Brain microvascular endothelial cell (primary cell): ENCODE data around the gene MCC.

Experiments
- DNase-seq: peaks from one replicate; pipeline ENCODE4 v3.0.0-alpha.2; 2020
- H3K27ac ChIP-seq: fragments of 250-450 bp; sonication (Bioruptor Pico); 2 replicates; pipeline ENCODE4 v1.5.1; 2020; ENCODE audit warnings: mild to moderate bottlenecking, moderate library complexity
- H3K27me3 ChIP-seq: fragments of 250-450 bp; sonication (Bioruptor Pico); replicated peaks from 2 replicates; pipeline ENCODE4 v1.5.1; 2020; ENCODE audit warnings: mild to moderate bottlenecking
- H3K36me3 ChIP-seq: fragments of 250-450 bp; sonication (Bioruptor Pico); replicated peaks from 2 replicates; pipeline ENCODE4 v1.5.1; 2020; ENCODE audit warnings: mild to moderate bottlenecking
- H3K4me3 ChIP-seq: 2 replicates; pipeline ENCODE4 v1.5.1; 2011; ENCODE audit warnings: low read depth, mild to moderate bottlenecking, control low read depth, low read length, moderate library complexity
- CTCF ChIP-seq: IDR thresholded peaks from 2 replicates; pipeline ENCODE4 v1.5.1; 2011; ENCODE audit warnings: low read depth, mild to moderate bottlenecking, moderate library complexity, low read length, control low read depth, inconsistent platforms; ENCODE audit errors: missing control alignments
- in situ Hi-C: cut with HindIII; loops from 2 replicates; pipeline ENCODE4 v1.10.0; 2017; ENCODE audit warnings: low sequenced_read_pairs, low pct_ligation_motif_present

Gene MCC

GRCh38 chr5:113361701-113362100, 126.6 kb downstream of the MCC start:
- no peaks in the 10 kb centered on the region for H3K36me3 ChIP-seq

GRCh38 chr5:113359419-113359818, 128.8 kb downstream of the MCC start:
- H3K4me3 ChIP-seq, result no peak overlapping the region
- in situ Hi-C loops, result no loop called here
- DNase-seq, result no peak
- no peak overlapping the region for H3K27ac ChIP-seq
- H3K36me3 ChIP-seq, result no peaks in the 10 kb centered on the region
- no peaks in the 10 kb centered on the region for H3K27me3 ChIP-seq
- no peak for TF ChIP-seq CTCF

More at GRCh38 chr5:113361701-113362100, 126.6 kb downstream of the MCC start:
- in situ Hi-C loops, result no loop called here
- DNase-seq, result no peak
- Histone ChIP-seq H3K27ac (no peak overlapping the region), H3K4me3 (no peak overlapping the region), H3K27me3 (no peaks in the 10 kb centered on the region)
- no peak for TF ChIP-seq CTCF

- Histone ChIP-seq H3K27ac (no peak overlapping the region), H3K4me3 (no peak overlapping the region), H3K36me3 (no peaks in the 10 kb centered on the region), H3K27me3 (no peaks in the 10 kb centered on the region)
- no peak for TF ChIP-seq CTCF
- DNase-seq, result no peak
- in situ Hi-C loops, result no loop called here
Measured at GRCh38 chr5:113358696-113359095, 129.6 kb downstream of the MCC start.

GRCh38 chr5:113357696-113358476, 130.4 kb downstream of the MCC start:
- no peak for DNase-seq
- no peaks in the 10 kb centered on the region for H3K27me3 ChIP-seq
- in situ Hi-C loops, result no loop called here

GRCh38 chr5:113356487-113356886, 131.8 kb downstream of the MCC start:
- H3K27ac ChIP-seq, result no peak overlapping the region
- TF ChIP-seq CTCF, result no peak
- in situ Hi-C loops, result no loop called here
- H3K4me3 ChIP-seq, result no peak overlapping the region
- no peaks in the 10 kb centered on the region for H3K36me3 ChIP-seq
- no peaks in the 10 kb centered on the region for H3K27me3 ChIP-seq
- DNase-seq, result no peak

More at GRCh38 chr5:113357696-113358476, 130.4 kb downstream of the MCC start:
- Histone ChIP-seq H3K27ac (no peak overlapping the region), H3K4me3 (no peak overlapping the region), H3K36me3 (no peaks in the 10 kb centered on the region)
- no peak for TF ChIP-seq CTCF

GRCh38 chr5:113354055-113354454, 134.2 kb downstream of the MCC start:
- in situ Hi-C loops, result no loop called here
- Histone ChIP-seq H3K27me3 (no peaks in the 10 kb centered on the region), H3K36me3 (no peaks in the 10 kb centered on the region), H3K27ac (no peak overlapping the region), H3K4me3 (no peak overlapping the region)
- DNase-seq, result no peak
- no peak for TF ChIP-seq CTCF
